ENCODE measurements around the gene MAPK10. TPM values are rescaled to one million over a fixed set of nuclear protein-coding genes. Genes with fewer than 3 reads are reported as not detected.

MAPK10 gene
- total RNA-seq, 1 experiment from 2014 or later: 0.79 TPM

GRCh38 chr4:86185659-86186058 lies 174.2 kb downstream of the MAPK10 start:
- TF ChIP-seq CTCF (IDR thresholded peaks at IDR 0.05; ENCODE audit: insufficient read depth in 1 of 2, low read depth in 1 of 2, low read length in 1 of 2, severe bottlenecking in 1 of 2, unreplicated experiment in 1 of 2): no peak
- Histone ChIP-seq H3K4me1 (no peaks in the 10 kb centered on the region), H3K4me3 (ENCODE audit: low read depth, low read length) (no peak overlapping the region), H3K36me3 (ENCODE audit: control insufficient read depth, insufficient read depth, low read length) (no peaks in the 10 kb centered on the region), H3K9me3 (no peaks in the 10 kb centered on the region), H3K27me3 (replicated peaks; ENCODE audit: control insufficient read depth, insufficient read depth, low read length) (no peaks in the 10 kb centered on the region)
- no TSS peak for BruUV-seq (replicated peaks)
- Mint-ChIP-seq H3K27me3 (ENCODE audit: insufficient read depth, unreplicated experiment) (no peaks in the 10 kb centered on the region), H3K4me3 (ENCODE audit: unreplicated experiment) (no peak overlapping the region), H3K36me3 (ENCODE audit: insufficient read depth, unreplicated experiment) (no peaks in the 10 kb centered on the region), H3K9me3 (ENCODE audit: unreplicated experiment) (peaks cover 4% of the 10 kb centered on the region), H3K4me1 (ENCODE audit: low read depth, unreplicated experiment) (no peaks in the 10 kb centered on the region), H3K27ac (ENCODE audit: unreplicated experiment) (no peak overlapping the region)
- ChIA-PET POLR2A (no interaction called here), CTCF (no interaction called here)
- no peak for DNase-seq
- intact Hi-C loops (cut with micrococcal nuclease; ENCODE audit: unreplicated experiment): no loop called here

GRCh38 chr4:86184901-86185285 lies 175.0 kb downstream of the MAPK10 start:
- H3K36me3 ChIP-seq (ENCODE audit: control insufficient read depth, insufficient read depth, low read length): no peaks in the 10 kb centered on the region
- no peak for DNase-seq
- Mint-ChIP-seq H3K4me1 (ENCODE audit: low read depth, unreplicated experiment) (no peaks in the 10 kb centered on the region), H3K4me3 (ENCODE audit: unreplicated experiment) (no peak overlapping the region), H3K27me3 (ENCODE audit: insufficient read depth, unreplicated experiment) (no peaks in the 10 kb centered on the region), H3K27ac (ENCODE audit: unreplicated experiment) (no peak overlapping the region), H3K9me3 (ENCODE audit: unreplicated experiment) (peaks cover 1% of the 10 kb centered on the region), H3K36me3 (ENCODE audit: insufficient read depth, unreplicated experiment) (no peaks in the 10 kb centered on the region)
- CTCF ChIA-PET: no interaction called here
- no peaks in the 10 kb centered on the region for H3K4me1 ChIP-seq
- H3K9me3 ChIP-seq: no peaks in the 10 kb centered on the region
- no peaks in the 10 kb centered on the region for H3K27me3 ChIP-seq (replicated peaks; ENCODE audit: control insufficient read depth, insufficient read depth, low read length)
- POLR2A ChIA-PET: no interaction called here
- no peak overlapping the region for H3K4me3 ChIP-seq (ENCODE audit: low read depth, low read length)
- no TSS peak for BruUV-seq (replicated peaks)
- intact Hi-C loops (cut with micrococcal nuclease; ENCODE audit: unreplicated experiment): no loop called here
- no peak for TF ChIP-seq CTCF (IDR thresholded peaks at IDR 0.05; ENCODE audit: insufficient read depth in 1 of 2, low read depth in 1 of 2, low read length in 1 of 2, severe bottlenecking in 1 of 2, unreplicated experiment in 1 of 2)

DNA sequence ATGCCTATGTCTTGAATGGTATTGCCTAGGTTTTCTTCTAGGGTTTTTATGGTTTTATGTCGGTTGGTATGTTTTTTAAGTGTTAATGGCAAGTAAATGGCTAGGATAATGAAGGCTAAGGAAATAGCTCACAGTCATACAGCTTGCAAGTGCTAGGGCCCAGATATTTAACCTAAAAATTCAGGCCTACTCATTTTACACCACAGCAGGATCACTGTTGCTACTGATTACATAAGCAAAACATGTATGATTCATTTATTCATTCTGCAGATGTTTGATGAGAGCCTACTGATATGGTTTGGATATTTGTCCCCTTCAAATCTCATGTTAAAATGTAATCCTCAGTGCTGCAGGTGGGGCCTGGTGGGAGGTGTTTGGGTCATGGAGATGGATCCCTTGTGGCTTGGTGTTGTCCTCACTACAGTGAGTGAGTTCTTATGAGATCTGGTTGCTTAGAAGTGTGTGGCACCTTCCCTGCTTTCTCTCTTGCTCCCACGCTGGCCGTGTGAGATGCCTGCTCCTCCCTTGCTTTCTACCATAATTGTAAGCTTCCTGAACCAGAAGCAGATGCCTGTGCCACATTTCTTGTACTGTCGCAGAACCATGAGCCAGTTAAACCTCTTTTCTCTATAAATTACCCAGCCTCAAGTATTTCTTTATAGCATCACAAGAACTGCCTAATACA lies 175.5 kb downstream of the MAPK10 start:
- ChIA-PET POLR2A (no interaction called here), CTCF (no interaction called here)
- no peak overlapping the region for H3K27ac Mint-ChIP-seq (ENCODE audit: unreplicated experiment)

More for the DNA sequence above, 175.5 kb downstream of the MAPK10 start:
- Histone ChIP-seq H3K9me3 (no peaks in the 10 kb centered on the region), H3K4me1 (no peaks in the 10 kb centered on the region), H3K27me3 (replicated peaks; ENCODE audit: control insufficient read depth, insufficient read depth, low read length) (no peaks in the 10 kb centered on the region), H3K4me3 (ENCODE audit: low read depth, low read length) (no peak overlapping the region), H3K36me3 (ENCODE audit: control insufficient read depth, insufficient read depth, low read length) (no peaks in the 10 kb centered on the region)
- no TSS peak for BruUV-seq (replicated peaks)
- Mint-ChIP-seq H3K27me3 (ENCODE audit: insufficient read depth, unreplicated experiment) (no peaks in the 10 kb centered on the region), H3K4me1 (ENCODE audit: low read depth, unreplicated experiment) (no peaks in the 10 kb centered on the region), H3K9me3 (ENCODE audit: unreplicated experiment) (peaks cover 7% of the 10 kb centered on the region), H3K36me3 (ENCODE audit: insufficient read depth, unreplicated experiment) (no peaks in the 10 kb centered on the region), H3K4me3 (ENCODE audit: unreplicated experiment) (no peak overlapping the region)
- no peak for TF ChIP-seq CTCF (IDR thresholded peaks at IDR 0.05; ENCODE audit: insufficient read depth in 1 of 2, low read depth in 1 of 2, low read length in 1 of 2, severe bottlenecking in 1 of 2, unreplicated experiment in 1 of 2)
- DNase-seq: no peak
- intact Hi-C loops (cut with micrococcal nuclease; ENCODE audit: unreplicated experiment): no loop called here
